Peyer's patch (tissue), 4 donors: ENCODE data around the gene EGLN3. TPM values are rescaled to one million over a fixed set of nuclear protein-coding genes. Genes with fewer than 3 reads are reported as not detected.

ENCODE experiments used
- DNase-seq, 3 donors: peaks; one replicate each; pipeline ENCODE4 v3.0.0-alpha.2; 2017 to 2019
- H3K27ac ChIP-seq, 4 donors: fragments of 200-600 bp; sonication (generic); one replicate each; pipeline ENCODE4 v1.5.1; 2016 to 2019
- H3K27me3 ChIP-seq, 2 donors: fragments of 200-600 bp; sonication (generic); one replicate each; pipeline ENCODE4 v1.5.1; 2019
- H3K36me3 ChIP-seq, 3 donors: fragments of 200-600 bp; sonication (generic); one replicate each; pipeline ENCODE4 v1.5.1; 2016 to 2019
- H3K4me1 ChIP-seq, 4 donors: fragments of 200-600 bp; sonication (generic); one replicate each; pipeline ENCODE4 v1.5.1; 2016 to 2019
- H3K4me3 ChIP-seq, 4 donors: fragments of 200-600 bp; sonication (generic); 1 replicate in 3 of 4; 2 replicates in 1 of 4; pipeline ENCODE4 v1.5.1; 2016 to 2019; ENCODE audit warnings: mild to moderate bottlenecking in 1 of 4
- H3K9me3 ChIP-seq, 4 donors: fragments of 200-600 bp; sonication (generic); one replicate each; pipeline ENCODE4 v1.5.1; 2016 to 2019; ENCODE audit warnings: mild to moderate bottlenecking in 1 of 4
- CTCF ChIP-seq, 6 experiments: fragments of 450-650 bp in 4 of 6; fragments of 200-600 bp in 2 of 6; sonication (generic) in 1 of 6; IDR thresholded peaks; one replicate each; pipeline ENCODE4 v1.5.1; 2017 to 2019; ENCODE audit warnings: antibody characterized with exemption in 6 of 6, mild to moderate bottlenecking in 3 of 6, moderate library complexity in 1 of 6
- POLR2A ChIP-seq, 2 donors: fragments of 450-650 bp; IDR thresholded peaks; one replicate each; pipeline ENCODE4 v1.5.1; 2017; ENCODE audit warnings: antibody characterized with exemption in 2 of 2, mild to moderate bottlenecking in 2 of 2, moderate library complexity in 2 of 2
- total RNA-seq, 4 donors: library from RNA; depleted of rRNA; stranded (reverse); fragments of >200 nt; gene quantifications; one replicate each; pipeline ENCODE4 v1.1.0, GENCODE V29; 2016

Gene EGLN3
- total RNA-seq, 4 donors from 2014 or later: 14.0 to 82.9 (median 56.2) TPM

GRCh38 chr14:33934043-33934750, 16.7 kb downstream of the EGLN3 start:
- no peaks in the 10 kb centered on the region for H3K36me3 ChIP-seq
- H3K9me3 ChIP-seq: no peaks in the 10 kb centered on the region
- no peak for DNase-seq
- no peak for TF ChIP-seq CTCF (IDR thresholded peaks at IDR 0.05)
- no peak for TF ChIP-seq POLR2A (IDR thresholded peaks at IDR 0.05)
- H3K27me3 ChIP-seq: no peaks in the 10 kb centered on the region
- peak overlapping the region in 2 of 4 donors; percentile 44 to 48 for H3K27ac ChIP-seq
- no peak overlapping the region for H3K4me3 ChIP-seq
- peaks cover 0 to 18% (median 4%) of the 10 kb centered on the region in 4 donors for H3K4me1 ChIP-seq

- peak overlapping the region in 2 of 4 donors; percentile 44 to 48 for H3K27ac ChIP-seq
These were observed 17.4 kb downstream of the EGLN3 start for GRCh38 chr14:33933386-33933933.

GRCh38 chr14:33932576-33933345, 18.1 kb downstream of the EGLN3 start:
- DNase-seq: no peak
- H3K27me3 ChIP-seq: no peaks in the 10 kb centered on the region

More at GRCh38 chr14:33933386-33933933, 17.4 kb downstream of the EGLN3 start:
- DNase-seq: no peak
- Histone ChIP-seq H3K4me1 (peaks cover 0 to 11% (median 4%) of the 10 kb centered on the region in 4 donors), H3K4me3 (no peak overlapping the region), H3K27me3 (no peaks in the 10 kb centered on the region), H3K36me3 (peaks cover 0 to 5% (median 0%) of the 10 kb centered on the region in 3 donors), H3K9me3 (no peaks in the 10 kb centered on the region)
- TF ChIP-seq POLR2A (IDR thresholded peaks at IDR 0.05) (no peak), CTCF (IDR thresholded peaks at IDR 0.05) (no peak)

GRCh38 chr14:33932033-33932432, 18.8 kb downstream of the EGLN3 start:
- TF ChIP-seq POLR2A (IDR thresholded peaks at IDR 0.05) (no peak), CTCF (IDR thresholded peaks at IDR 0.05) (no peak)
- peaks cover 0 to 7% (median 2%) of the 10 kb centered on the region in 4 donors for H3K4me1 ChIP-seq
- no peak for DNase-seq
- no peaks in the 10 kb centered on the region for H3K9me3 ChIP-seq
- H3K4me3 ChIP-seq: no peak overlapping the region
- no peak overlapping the region for H3K27ac ChIP-seq
- H3K27me3 ChIP-seq: no peaks in the 10 kb centered on the region
- H3K36me3 ChIP-seq: peaks cover 0 to 19% (median 0%) of the 10 kb centered on the region in 3 donors

More at GRCh38 chr14:33932576-33933345, 18.1 kb downstream of the EGLN3 start:
- TF ChIP-seq POLR2A (IDR thresholded peaks at IDR 0.05) (no peak), CTCF (IDR thresholded peaks at IDR 0.05) (no peak)
- no peak overlapping the region for H3K4me3 ChIP-seq
- H3K36me3 ChIP-seq: peaks cover 0 to 12% (median 0%) of the 10 kb centered on the region in 3 donors
- no peak overlapping the region for H3K27ac ChIP-seq
- H3K9me3 ChIP-seq: no peaks in the 10 kb centered on the region
- peaks cover 0 to 10% (median 4%) of the 10 kb centered on the region in 4 donors for H3K4me1 ChIP-seq

- no peaks in the 10 kb centered on the region for H3K9me3 ChIP-seq
- H3K4me1 ChIP-seq: peaks cover 0 to 7% (median 2%) of the 10 kb centered on the region in 4 donors
- H3K36me3 ChIP-seq: peaks cover 0 to 21% (median 0%) of the 10 kb centered on the region in 3 donors
- no peak for DNase-seq
- TF ChIP-seq CTCF (IDR thresholded peaks at IDR 0.05): no peak
- no peak overlapping the region for H3K27ac ChIP-seq
- H3K27me3 ChIP-seq: no peaks in the 10 kb centered on the region
- no peak overlapping the region for H3K4me3 ChIP-seq
These were observed 19.4 kb downstream of the EGLN3 start for GRCh38 chr14:33931461-33931860.
